Neural cell (in vitro differentiated cells): ENCODE data around the gene PTGIR. TPM values are rescaled to one million over a fixed set of nuclear protein-coding genes. Genes with fewer than 3 reads are reported as not detected.
"Not testable (repeated sequence)": the region's sequence is repeated elsewhere in the genome, so short reads cannot be mapped to it uniquely, and the experiment has no call there.

Experiments
- H2AFZ ChIP-seq: fragments of 200-600, 300-800 bp; sonication (generic), shearing (Covaris generic); 2 replicates; pipeline ENCODE4 v1.6.0; 2014; ENCODE audit warnings: low read depth, mild to moderate bottlenecking, antibody characterized with exemption, low read length, moderate library complexity
- H3F3A ChIP-seq: fragments of 200-600 bp; shearing (Covaris generic); 2 replicates; pipeline ENCODE4 v1.6.1; 2016; ENCODE audit warnings: mild to moderate bottlenecking, moderate library complexity, mixed read lengths, antibody characterized with exemption, low read length; ENCODE audit not compliant: insufficient read depth, poor library complexity, severe bottlenecking
- H3K27ac ChIP-seq: fragments of 200-600, 300-800 bp; sonication (generic), shearing (Covaris generic); 2 replicates; pipeline ENCODE4 v1.5.1; 2014; ENCODE audit warnings: mild to moderate bottlenecking, low read length, moderate library complexity
- H3K27me3 ChIP-seq: fragments of 300-800, 200-600 bp; sonication (generic), shearing (Covaris generic); 2 replicates; pipeline ENCODE4 v1.6.0; 2014; ENCODE audit warnings: mild to moderate bottlenecking, low read depth, low read length, moderate library complexity; ENCODE audit not compliant: insufficient read depth
- H3K36me3 ChIP-seq: fragments of 300-800, 200-600 bp; sonication (generic), shearing (Covaris generic); 2 replicates; pipeline ENCODE4 v1.5.1; 2014; ENCODE audit warnings: mild to moderate bottlenecking, antibody characterized with exemption, low read length, moderate library complexity; ENCODE audit not compliant: insufficient read depth
- H3K4me2 ChIP-seq: fragments of 300-800, 200-600 bp; sonication (generic), shearing (Covaris generic); 2 replicates; pipeline ENCODE4 v1.6.0; 2014; ENCODE audit warnings: mild to moderate bottlenecking, low read length
- H3K4me3 ChIP-seq: fragments of 300-800, 200-600 bp; sonication (generic), shearing (Covaris generic); 2 replicates; pipeline ENCODE4 v1.5.1; 2014; ENCODE audit warnings: mild to moderate bottlenecking, low read length, moderate library complexity
- H3K79me2 ChIP-seq: fragments of 200-600 bp; shearing (Covaris generic); replicated peaks from 2 replicates; pipeline ENCODE4 v1.6.0; 2014; ENCODE audit warnings: mild to moderate bottlenecking, low read length, moderate library complexity; ENCODE audit not compliant: insufficient read depth
- H3K9ac ChIP-seq: fragments of 300-800, 200-600 bp; sonication (generic), shearing (Covaris generic); 2 replicates; pipeline ENCODE4 v1.6.1; 2016; ENCODE audit warnings: mild to moderate bottlenecking, low read length, mixed read lengths
- H3K9me2 ChIP-seq: fragments of 200-600 bp; shearing (Covaris generic); 2 replicates; pipeline ENCODE4 v1.6.1; 2016; ENCODE audit warnings: mild to moderate bottlenecking, low read length, mixed read lengths; ENCODE audit not compliant: insufficient read depth
- H3K9me3 ChIP-seq: fragments of 200-600, 300-800 bp; sonication (generic), shearing (Covaris generic); 2 replicates; pipeline ENCODE4 v1.6.1; 2016; ENCODE audit warnings: mild to moderate bottlenecking, mixed run types, low read length, moderate library complexity, mixed read lengths
- H4K20me1 ChIP-seq: fragments of 200-600 bp; shearing (Covaris generic); 2 replicates; pipeline ENCODE4 v1.6.1; 2016; ENCODE audit warnings: mild to moderate bottlenecking, mixed run types; ENCODE audit not compliant: insufficient read depth
- CTCF ChIP-seq: fragments of 450-650 bp; IDR thresholded peaks from 2 replicates; pipeline ENCODE4 v1.5.1; 2014; ENCODE audit warnings: antibody characterized with exemption, mild to moderate bottlenecking, moderate library complexity; ENCODE audit not compliant: poor library complexity, severe bottlenecking
- EP300 ChIP-seq: fragments of 450-650 bp; conservative IDR thresholded peaks from 2 replicates; pipeline ENCODE4 v1.6.1; 2014; ENCODE audit warnings: antibody characterized with exemption, mild to moderate bottlenecking, moderate library complexity; ENCODE audit not compliant: poor library complexity, severe bottlenecking
- EZH2 ChIP-seq: fragments of 200-600, 300-800 bp; shearing (Covaris generic), sonication (generic); IDR thresholded peaks from 2 replicates; pipeline ENCODE4 v1.6.1; 2014; ENCODE audit warnings: antibody characterized with exemption, low read length, borderline replicate concordance, mild to moderate bottlenecking; ENCODE audit not compliant: insufficient read depth, poor library complexity, severe bottlenecking
- MXI1 ChIP-seq: fragments of 450-650 bp; conservative IDR thresholded peaks from 2 replicates; pipeline ENCODE4 v1.6.1; 2014; ENCODE audit warnings: antibody characterized with exemption, mild to moderate bottlenecking; ENCODE audit not compliant: poor library complexity, severe bottlenecking
- POLR2AphosphoS5 ChIP-seq: IDR thresholded peaks from 2 replicates; pipeline ENCODE4 v1.6.1; 2012
- RAD21 ChIP-seq: fragments of 450-650 bp; conservative IDR thresholded peaks from 2 replicates; pipeline ENCODE4 v1.6.1; 2014; ENCODE audit warnings: antibody characterized with exemption, mild to moderate bottlenecking, moderate library complexity
- REST ChIP-seq: IDR thresholded peaks from 2 replicates; pipeline ENCODE4 v1.6.1; 2012; ENCODE audit warnings: borderline replicate concordance
- SMC3 ChIP-seq: fragments of 450-650 bp; conservative IDR thresholded peaks from 2 replicates; pipeline ENCODE4 v1.6.1; 2014; ENCODE audit warnings: antibody characterized with exemption, mild to moderate bottlenecking, moderate library complexity; ENCODE audit not compliant: poor library complexity
- TAF1 ChIP-seq: IDR thresholded peaks from 2 replicates; pipeline ENCODE4 v1.6.1; 2012; ENCODE audit warnings: low read depth
- polyA plus RNA-seq: library from polyadenylated mRNA; depleted of rRNA; stranded (reverse); fragments of >200 nt; gene quantifications from 2 replicates; pipeline ENCODE4 v1.2.3, GENCODE V29; 2014

Gene PTGIR
- polyA plus RNA-seq, 1 donor from 2014 or later, result not detected

- Histone ChIP-seq H3K79me2 (no peaks in the 10 kb centered on the region), H3K36me3 (no peaks in the 10 kb centered on the region), H3K9me3 (no peaks in the 10 kb centered on the region), H3K4me3 (no peak overlapping the region), H3F3A (no peaks in the 10 kb centered on the region), H3K27ac (no peak overlapping the region), H2AFZ (no peak overlapping the region), H3K9me2 (no peaks in the 10 kb centered on the region), H3K9ac (no peak overlapping the region), H3K27me3 (peaks cover 5% of the 10 kb centered on the region), H4K20me1 (no peaks in the 10 kb centered on the region), H3K4me2 (no peak overlapping the region)
- TF ChIP-seq EP300 (no peak), SMC3 (no peak), REST (no peak), MXI1 (no peak), EZH2 (no peak), CTCF (no peak), RAD21 (no peak)
Observed at GRCh38 chr19:46630586-46631205, 5.8 kb upstream of the PTGIR start.

GRCh38 chr19:46629546-46630025, 4.7 kb upstream of the PTGIR start:
- Histone ChIP-seq H3K4me3 (no peak overlapping the region), H3K9me3 (no peaks in the 10 kb centered on the region), H3K4me2 (no peak overlapping the region), H4K20me1 (no peaks in the 10 kb centered on the region), H3K36me3 (no peaks in the 10 kb centered on the region), H3K27ac (no peak overlapping the region), H3K27me3 (peaks cover 2% of the 10 kb centered on the region), H3K9me2 (no peaks in the 10 kb centered on the region), H3K9ac (no peak overlapping the region), H2AFZ (no peak overlapping the region), H3K79me2 (no peaks in the 10 kb centered on the region), H3F3A (no peaks in the 10 kb centered on the region)
- TF ChIP-seq CTCF (no peak), TAF1 (no peak), RAD21 (no peak), SMC3 (no peak), MXI1 (no peak), REST (no peak), POLR2AphosphoS5 (no peak), EP300 (no peak), EZH2 (no peak)

GRCh38 chr19:46628970-46629369, 4.1 kb upstream of the PTGIR start:
- H3K9me3 ChIP-seq, H3K9ac ChIP-seq, H3K79me2 ChIP-seq, H3K9me2 ChIP-seq, H3K4me2 ChIP-seq, H2AFZ ChIP-seq, H3F3A ChIP-seq, H3K4me3 ChIP-seq, H3K27ac ChIP-seq, H3K36me3 ChIP-seq, H4K20me1 ChIP-seq, H3K27me3 ChIP-seq: not testable (repeated sequence)
